Parathyroid adenoma (tissue), 2 donors: ENCODE measurements around the gene NDUFA12.

ENCODE experiments used
- H2AFZ ChIP-seq: fragments of 300-600 bp; sonication (generic); one replicate; pipeline ENCODE4 v1.7.0; 2017; ENCODE audit warnings: antibody characterized with exemption, mild to moderate bottlenecking
- H3K27ac ChIP-seq: fragments of 300-600 bp; sonication (generic); one replicate; pipeline ENCODE4 v1.7.0; 2017
- H3K27me3 ChIP-seq: fragments of 300-600 bp; sonication (generic); one replicate; pipeline ENCODE4 v1.7.0; 2017; ENCODE audit warnings: low read length; ENCODE audit not compliant: control insufficient read depth, insufficient read depth
- H3K36me3 ChIP-seq: fragments of 300-600 bp; sonication (generic); one replicate; pipeline ENCODE4 v1.7.0; 2017; ENCODE audit warnings: low read length; ENCODE audit not compliant: control insufficient read depth, insufficient read depth
- H3K4me1 ChIP-seq: fragments of 300-600 bp; sonication (generic); one replicate; pipeline ENCODE4 v1.7.0; 2017; ENCODE audit warnings: control low read depth
- H3K4me2 ChIP-seq: fragments of 300-600 bp; sonication (generic); one replicate; pipeline ENCODE4 v1.7.0; 2017; ENCODE audit warnings: low read length
- H3K4me3 ChIP-seq: fragments of 300-600 bp; sonication (generic); one replicate; pipeline ENCODE4 v1.7.0; 2017; ENCODE audit warnings: low read depth, low read length
- H3K79me2 ChIP-seq: fragments of 300-600 bp; sonication (generic); one replicate; pipeline ENCODE4 v1.7.0; 2017; ENCODE audit warnings: control low read depth
- H3K9ac ChIP-seq: fragments of 300-600 bp; sonication (generic); one replicate; pipeline ENCODE4 v1.7.0; 2017; ENCODE audit warnings: mild to moderate bottlenecking
- H3K9me3 ChIP-seq: fragments of 300-600 bp; sonication (generic); one replicate; pipeline ENCODE4 v1.7.0; 2017; ENCODE audit warnings: low read length; ENCODE audit not compliant: control insufficient read depth
- CTCF ChIP-seq: fragments of 300-600 bp; sonication (generic); IDR thresholded peaks from one replicate; pipeline ENCODE4 v1.7.0; 2017; ENCODE audit warnings: antibody characterized with exemption, mild to moderate bottlenecking
- donor health status: primary hyperparathyroidism.

NDUFA12 gene

GRCh38 chr12:94954029-94954685 lies 49.3 kb downstream of the NDUFA12 start:
- no peak overlapping the region for H3K9ac ChIP-seq
- H2AFZ ChIP-seq, result no peak overlapping the region
- H3K27ac ChIP-seq, result no peak overlapping the region
- no peaks in the 10 kb centered on the region for H3K36me3 ChIP-seq
- H3K4me1 ChIP-seq, result peaks cover 12% of the 10 kb centered on the region
- no peak for TF ChIP-seq CTCF
- H3K4me3 ChIP-seq, result no peak overlapping the region
- H3K79me2 ChIP-seq, result no peaks in the 10 kb centered on the region
- H3K9me3 ChIP-seq, result no peaks in the 10 kb centered on the region
- no peaks in the 10 kb centered on the region for H3K27me3 ChIP-seq
- H3K4me2 ChIP-seq, result no peak overlapping the region

- Histone ChIP-seq H3K4me2 (no peak overlapping the region), H2AFZ (peak overlapping the region; percentile 71), H3K4me3 (no peak overlapping the region), H3K27me3 (no peaks in the 10 kb centered on the region), H3K79me2 (no peaks in the 10 kb centered on the region), H3K9me3 (no peaks in the 10 kb centered on the region), H3K9ac (no peak overlapping the region), H3K27ac (peak overlapping the region; percentile 76), H3K36me3 (no peaks in the 10 kb centered on the region), H3K4me1 (peaks cover 12% of the 10 kb centered on the region)
- TF ChIP-seq CTCF, result no peak
Measured at GRCh38 chr12:94952325-94952724, 51.2 kb downstream of the NDUFA12 start.

DNA sequence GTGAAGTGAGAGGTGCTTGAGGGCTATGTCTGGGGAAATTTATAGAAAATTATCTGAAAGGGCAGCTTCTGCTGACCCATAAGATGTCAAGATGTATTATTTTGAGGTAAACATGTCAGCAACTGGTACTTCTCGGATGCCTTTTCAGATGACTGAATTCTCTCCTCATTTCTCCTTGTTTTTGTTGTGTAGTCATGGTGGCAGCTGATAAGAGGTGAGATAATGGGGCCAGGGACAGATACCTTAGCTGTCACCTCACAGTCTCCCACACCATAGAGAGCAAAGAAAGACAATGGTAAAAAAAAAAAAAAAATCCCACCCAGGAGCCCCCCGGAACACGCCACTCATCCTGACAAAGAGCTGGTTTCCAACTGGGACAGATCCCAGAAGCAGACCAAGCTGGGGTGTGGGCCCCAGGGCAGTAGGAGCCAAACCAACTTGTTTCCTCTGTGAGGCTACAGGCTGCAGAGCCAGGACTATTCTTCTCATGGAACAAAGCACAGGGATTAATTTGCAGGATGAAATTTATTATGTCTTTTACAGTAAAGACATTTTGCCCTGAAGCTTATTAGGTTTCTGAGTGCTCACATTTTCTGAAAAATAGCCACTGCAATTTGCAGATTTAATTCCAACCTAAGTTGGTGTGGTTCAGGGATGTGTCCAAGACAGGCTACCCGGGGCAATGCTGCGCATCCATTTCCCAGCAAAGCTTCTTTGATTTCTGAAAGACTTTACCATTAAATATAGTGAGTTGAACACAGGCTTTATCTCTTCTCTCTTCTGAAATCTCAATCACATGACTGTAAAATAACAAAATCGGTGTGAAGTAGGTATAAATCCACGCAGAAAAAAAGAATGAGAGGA lies 52.2 kb downstream of the NDUFA12 start:
- Histone ChIP-seq H3K4me3 (no peak overlapping the region), H3K9me3 (no peaks in the 10 kb centered on the region), H3K27me3 (no peaks in the 10 kb centered on the region), H3K27ac (peak overlapping the region; percentile 76), H3K36me3 (no peaks in the 10 kb centered on the region), H3K9ac (no peak overlapping the region), H3K4me2 (peak overlapping the region; percentile 50), H3K79me2 (no peaks in the 10 kb centered on the region), H3K4me1 (peaks cover 12% of the 10 kb centered on the region), H2AFZ (peak overlapping the region; percentile 71)
- no peak for TF ChIP-seq CTCF

DNA sequence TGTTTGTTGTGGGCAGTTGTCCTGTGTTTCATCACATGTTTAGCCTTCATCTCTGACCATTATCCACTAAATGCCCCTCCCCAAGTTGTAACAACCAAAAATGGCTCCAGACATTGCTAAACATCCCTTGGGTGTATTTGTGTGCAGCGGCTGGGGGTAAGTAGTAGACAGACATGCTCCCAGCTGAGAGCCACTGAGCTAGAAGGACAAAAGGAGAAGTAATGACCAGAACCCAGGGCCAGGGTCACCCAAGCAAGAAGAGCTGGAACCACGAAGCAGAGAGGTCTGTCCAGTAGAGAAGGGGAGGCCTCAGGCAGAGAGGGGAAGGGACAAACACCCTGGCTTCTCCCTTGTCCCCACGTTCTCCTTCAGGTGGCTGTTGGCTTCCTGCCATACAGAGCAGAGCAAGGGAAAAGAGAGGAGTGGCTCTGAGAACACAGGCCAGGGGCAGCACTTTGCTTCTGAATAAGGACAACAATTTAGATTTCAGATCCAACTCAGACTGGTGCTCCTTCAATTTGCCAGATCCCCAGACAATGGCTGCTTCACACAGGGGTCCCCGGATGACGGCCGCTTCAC lies 55.2 kb downstream of the NDUFA12 start:
- TF ChIP-seq CTCF, result no peak
- H3K4me2 ChIP-seq, result no peak overlapping the region
- H3K79me2 ChIP-seq, result no peaks in the 10 kb centered on the region
- H3K9me3 ChIP-seq, result no peaks in the 10 kb centered on the region
- peaks cover 12% of the 10 kb centered on the region for H3K4me1 ChIP-seq
- no peaks in the 10 kb centered on the region for H3K27me3 ChIP-seq
- H3K4me3 ChIP-seq, result no peak overlapping the region
- H3K27ac ChIP-seq, result no peak overlapping the region
- H2AFZ ChIP-seq, result peak overlapping the region; percentile 5
- H3K36me3 ChIP-seq, result no peaks in the 10 kb centered on the region
- H3K9ac ChIP-seq, result no peak overlapping the region
